HT1080 (cell line): ENCODE data around the gene GHRL. TPM values are rescaled to one million over a fixed set of nuclear protein-coding genes. Genes with fewer than 3 reads are reported as not detected.

Source experiments
- DNase-seq: peaks from one replicate; pipeline ENCODE4 v3.0.0-alpha.2; 2015; ENCODE audit warnings: low read depth
- small RNA-seq: library from RNA; depleted of rRNA; stranded (forward); fragments of <200 nt; gene quantifications from one replicate; pipeline ENCODE3, GENCODE V24; 2014
- total RNA-seq: library from RNA; depleted of rRNA; stranded (reverse); fragments of >200 nt; shearing (Covaris generic); gene quantifications from 2 replicates; pipeline ENCODE4 v1.2.3, GENCODE V29; 2014; rRNA removed

GHRL gene
- total RNA-seq, 1 experiment from 2014 or later: 0.13 TPM

GRCh38 chr3:10247679-10248183 lies 45.0 kb downstream of the GHRL start:
- no peak for DNase-seq

GRCh38 chr3:10245081-10245712 lies 47.5 kb downstream of the GHRL start:
- no peak for DNase-seq

- no peak for DNase-seq
These were observed 48.7 kb downstream of the GHRL start for GRCh38 chr3:10244009-10244408.

GRCh38 chr3:10242182-10243065 lies 50.3 kb downstream of the GHRL start:
- peak; percentile 59 for DNase-seq

GRCh38 chr3:10240799-10241198 lies 51.9 kb downstream of the GHRL start:
- no peak for DNase-seq

- DNase-seq: no peak
These were observed 54.2 kb downstream of the GHRL start for GRCh38 chr3:10238345-10239183.

Small RNA genes lying within 50 kb of the gene (small RNA-seq; reads per million reads assigned to genes)
- 0.18 reads per million for gene MIR378B
- not detected for gene RF02126

Other genes starting within 250 kb of the GHRL start
- not detected in 2 replicates for gene FANCD2OS, start 184.7 kb downstream of the GHRL start, total RNA-seq
- gene BRK1, start 177.3 kb downstream of the GHRL start, total RNA-seq: 103 and 112 TPM in 2 replicates
- gene VHL, start 151.2 kb downstream of the GHRL start, total RNA-seq: 25.3 and 31.6 TPM in 2 replicates
- 7.5 and 9.1 TPM in 2 replicates for gene IRAK2, start 128.0 kb downstream of the GHRL start, total RNA-seq
- gene TATDN2, start 44.5 kb downstream of the GHRL start, total RNA-seq: 13.4 and 15.7 TPM in 2 replicates
- 205 and 212 TPM in 2 replicates for gene SEC13, start 28.2 kb upstream of the GHRL start, total RNA-seq
- 0.03 TPM in 1 of 2 replicates, not detected in the other for gene ATP2B2, start 212.6 kb upstream of the GHRL start, total RNA-seq